ENCODE measurements around the gene MYPN.

GRCh38 chr10:68230268-68230667, 121.0 kb downstream of the MYPN start:
- TF ChIP-seq CTCF (IDR thresholded peaks at IDR 0.05; ENCODE audit: poor library complexity) (no peak), EZH2phosphoT487 (IDR thresholded peaks at IDR 0.05; ENCODE audit: low read depth, severe bottlenecking, unreplicated experiment) (no peak), EZH2 (IDR thresholded peaks at IDR 0.05; ENCODE audit: borderline replicate concordance) (no peak)

Measured in hepatocyte (in vitro differentiated cells).